HFF-Myc (cell line): ENCODE data around the gene ENTR1.

Experiments used
- DNase-seq: peaks from one replicate; pipeline ENCODE4 v3.0.0-alpha.2; 2011; ENCODE audit warnings: low read depth; ENCODE audit errors: extremely low read depth
- H3K4me3 ChIP-seq: replicated peaks from 2 replicates; pipeline ENCODE4 v1.5.1; 2011; ENCODE audit warnings: low read depth, mild to moderate bottlenecking, control low read depth, low read length
- CTCF ChIP-seq: IDR thresholded peaks from 2 replicates; pipeline ENCODE4 v1.5.1; 2012; ENCODE audit warnings: mild to moderate bottlenecking, low read depth, low read length, control low read depth; ENCODE audit errors: missing control alignments

Gene ENTR1

GRCh38 chr9:136395345-136396218, 14.8 kb downstream of the ENTR1 start:
- H3K4me3 ChIP-seq, result no peak overlapping the region
- DNase-seq, result no peak
- no peak for TF ChIP-seq CTCF

- TF ChIP-seq CTCF, result no peak
- no peak for DNase-seq
These were observed 15.4 kb downstream of the ENTR1 start for GRCh38 chr9:136395020-136395340.

GRCh38 chr9:136394312-136395019, 15.9 kb downstream of the ENTR1 start:
- TF ChIP-seq CTCF, result no peak
- DNase-seq, result no peak
- H3K4me3 ChIP-seq, result no peak overlapping the region

More at GRCh38 chr9:136395020-136395340, 15.4 kb downstream of the ENTR1 start:
- no peak overlapping the region for H3K4me3 ChIP-seq

GRCh38 chr9:136393531-136393930, 16.9 kb downstream of the ENTR1 start:
- TF ChIP-seq CTCF, result no peak
- no peak overlapping the region for H3K4me3 ChIP-seq
- no peak for DNase-seq

- TF ChIP-seq CTCF, result no peak
- no peak overlapping the region for H3K4me3 ChIP-seq
- DNase-seq, result no peak
These were observed 17.6 kb downstream of the ENTR1 start for GRCh38 chr9:136392538-136393449.

- no peak for DNase-seq
- no peak overlapping the region for H3K4me3 ChIP-seq
- TF ChIP-seq CTCF, result no peak
These were observed 18.5 kb downstream of the ENTR1 start for GRCh38 chr9:136391737-136392537.
